Activated CD8-positive, alpha-beta memory T cell treated with anti-CD3 and anti-CD28 coated beads for 4 hours (primary cell): ENCODE results near the gene BRSK2.

Experiments used
- DNase-seq, 2 donors: peaks; one replicate each; pipeline ENCODE4 v3.0.0-alpha.2; 2020; ENCODE audit warnings: low read depth in 2 of 2

The BRSK2 gene

DNA sequence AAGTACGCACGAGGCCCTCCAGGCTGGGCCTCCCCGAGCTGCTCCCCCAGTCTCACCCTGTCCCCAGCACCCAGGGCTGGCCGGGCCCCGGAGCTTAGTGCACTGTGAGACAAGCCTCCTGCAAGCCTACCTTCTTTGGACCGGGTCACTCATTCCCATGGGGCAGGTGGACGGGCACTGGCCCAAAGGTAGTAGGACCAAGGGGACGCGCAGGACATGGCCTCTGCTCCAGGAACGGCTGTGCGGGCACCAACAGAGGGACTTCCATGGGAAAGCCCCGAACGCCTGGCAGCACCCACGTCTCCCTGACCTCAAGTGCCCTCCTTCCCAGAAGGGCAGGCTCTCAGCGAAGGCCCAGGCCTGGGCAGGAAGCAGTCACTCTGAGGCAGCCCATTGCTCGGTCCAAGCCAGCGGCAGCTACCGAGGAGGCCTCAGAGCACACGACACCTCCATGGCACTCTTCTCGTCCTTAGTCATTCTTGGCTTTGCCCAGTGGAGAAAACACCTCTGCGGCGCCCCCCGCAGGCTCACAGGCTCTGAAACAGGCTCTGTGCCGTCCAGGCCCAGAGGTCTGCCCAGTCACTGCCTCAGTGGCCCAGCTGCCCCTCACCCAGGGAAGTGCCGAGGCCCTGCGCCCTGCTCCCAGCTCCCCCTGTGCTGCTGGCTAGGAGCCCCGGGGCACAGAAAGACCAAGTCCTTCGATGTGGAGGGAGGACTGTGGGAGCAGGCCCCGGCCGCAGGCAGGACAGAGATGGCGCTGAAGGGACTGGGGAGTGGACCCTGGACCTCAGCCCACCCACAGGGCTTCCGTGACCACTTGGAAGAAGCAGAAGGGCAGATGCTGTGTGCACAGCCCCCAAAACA is 93.1 kb downstream of the BRSK2 start:
- DNase-seq: no peak

DNA sequence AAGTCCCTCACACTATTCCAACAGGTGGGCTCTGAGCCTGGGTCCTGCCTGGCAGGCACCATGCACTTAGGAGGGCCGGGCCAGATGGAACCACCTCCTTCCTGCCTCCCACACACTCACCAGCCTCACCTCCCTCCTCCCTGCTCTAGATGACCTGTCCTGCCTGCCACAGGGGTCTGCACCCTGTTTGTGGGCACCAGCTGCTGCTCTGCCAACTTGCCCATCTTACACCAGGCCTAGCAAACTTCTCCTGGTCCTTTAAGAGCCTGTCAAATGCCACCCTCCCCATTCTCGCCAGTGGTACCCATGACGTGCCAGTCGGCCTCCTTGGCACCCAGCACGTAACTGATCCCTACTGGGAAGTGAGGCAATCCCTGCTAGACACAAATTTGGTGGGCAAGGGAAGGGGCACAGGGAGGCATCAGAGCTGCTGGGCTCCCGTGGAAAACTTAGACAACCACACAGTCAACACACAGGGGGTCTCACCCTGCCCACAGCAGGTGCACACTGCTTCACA is 93.8 kb downstream of the BRSK2 start:
- no peak for DNase-seq

DNA sequence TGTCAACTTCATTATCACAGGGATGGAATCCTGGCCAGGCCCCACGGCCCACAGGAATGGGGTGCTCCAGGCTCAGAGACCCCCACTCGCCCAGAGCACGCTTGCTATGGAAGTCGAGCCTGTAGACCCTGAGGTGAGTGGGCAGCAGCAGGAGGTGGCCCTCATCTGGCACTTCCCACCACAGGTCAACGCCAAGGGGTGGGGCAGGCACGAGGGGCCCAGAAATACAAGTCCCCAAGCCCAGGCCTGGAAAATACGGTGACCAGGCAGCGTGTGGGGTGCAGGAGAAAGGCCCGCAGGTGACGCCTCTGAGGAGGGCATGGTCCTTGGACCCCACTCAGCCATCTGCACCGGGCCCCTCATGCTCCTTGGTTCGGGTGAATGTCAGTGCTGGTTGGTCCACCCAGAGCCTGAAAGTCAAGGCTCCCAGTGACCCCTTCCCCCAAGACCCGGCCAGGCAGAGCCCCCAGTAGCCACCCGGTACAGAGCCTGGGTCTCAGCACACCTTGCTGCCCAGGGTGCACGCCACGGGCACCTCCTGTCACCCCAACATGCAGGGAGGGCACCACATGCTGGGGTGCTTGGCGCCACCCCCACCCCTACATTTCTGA is 94.4 kb downstream of the BRSK2 start:
- no peak for DNase-seq

DNA sequence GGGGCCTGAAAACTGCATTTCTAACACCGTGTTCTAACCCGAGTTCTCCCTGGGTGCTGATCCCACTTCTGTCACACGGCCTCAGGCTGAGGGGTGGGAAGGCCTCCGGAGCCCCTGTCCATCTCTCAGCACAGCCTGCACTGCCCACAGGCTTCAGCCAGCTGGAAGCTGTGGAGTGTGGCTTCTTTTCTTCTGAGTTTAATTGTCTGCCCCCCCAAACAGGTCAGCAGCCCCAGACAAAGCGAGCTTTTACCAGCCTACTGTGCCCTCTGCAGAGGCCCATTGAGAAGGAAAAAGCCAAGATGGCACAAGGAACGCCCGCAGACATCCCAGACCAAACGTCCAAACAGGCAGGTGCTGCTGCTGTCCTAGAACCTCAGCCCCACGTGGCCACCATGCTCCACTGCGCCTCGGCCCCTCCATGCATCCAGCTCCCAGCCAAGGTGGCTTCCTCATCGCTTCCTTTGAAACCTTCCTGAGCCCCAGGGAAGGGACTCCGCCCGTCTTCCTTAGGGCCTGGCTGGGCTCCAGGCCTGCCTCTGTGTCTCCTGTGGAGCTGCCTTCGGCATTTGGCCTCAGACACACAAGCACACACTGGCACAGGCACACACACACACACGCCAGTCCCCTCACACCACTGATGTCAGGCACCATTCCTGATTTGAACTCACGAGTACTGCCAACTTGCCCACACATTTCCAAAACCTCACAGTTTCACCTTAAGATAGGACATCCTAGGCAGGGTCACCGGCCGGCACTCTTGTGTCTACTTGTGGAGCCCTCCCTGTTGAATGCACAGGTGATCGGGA is 95.2 kb downstream of the BRSK2 start:
- no peak for DNase-seq

DNA sequence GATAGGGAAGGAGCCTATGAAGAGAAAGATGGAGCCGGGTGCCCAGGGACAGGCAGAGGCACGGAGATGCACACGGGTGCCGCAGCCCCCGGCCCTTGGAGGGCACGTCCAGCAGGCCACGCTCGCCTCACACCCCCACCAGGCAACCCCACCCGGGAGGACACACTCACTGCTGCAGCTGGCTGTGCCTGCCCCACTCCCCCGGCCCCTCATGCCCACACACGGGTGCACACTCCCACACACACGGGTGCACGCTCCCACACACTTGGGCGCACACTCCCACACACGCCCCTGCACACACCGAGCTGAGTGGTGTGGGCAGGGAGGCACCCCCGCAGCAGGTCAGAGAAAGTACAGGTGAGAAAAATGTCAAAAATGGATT is 95.8 kb downstream of the BRSK2 start:
- DNase-seq: no peak

DNA sequence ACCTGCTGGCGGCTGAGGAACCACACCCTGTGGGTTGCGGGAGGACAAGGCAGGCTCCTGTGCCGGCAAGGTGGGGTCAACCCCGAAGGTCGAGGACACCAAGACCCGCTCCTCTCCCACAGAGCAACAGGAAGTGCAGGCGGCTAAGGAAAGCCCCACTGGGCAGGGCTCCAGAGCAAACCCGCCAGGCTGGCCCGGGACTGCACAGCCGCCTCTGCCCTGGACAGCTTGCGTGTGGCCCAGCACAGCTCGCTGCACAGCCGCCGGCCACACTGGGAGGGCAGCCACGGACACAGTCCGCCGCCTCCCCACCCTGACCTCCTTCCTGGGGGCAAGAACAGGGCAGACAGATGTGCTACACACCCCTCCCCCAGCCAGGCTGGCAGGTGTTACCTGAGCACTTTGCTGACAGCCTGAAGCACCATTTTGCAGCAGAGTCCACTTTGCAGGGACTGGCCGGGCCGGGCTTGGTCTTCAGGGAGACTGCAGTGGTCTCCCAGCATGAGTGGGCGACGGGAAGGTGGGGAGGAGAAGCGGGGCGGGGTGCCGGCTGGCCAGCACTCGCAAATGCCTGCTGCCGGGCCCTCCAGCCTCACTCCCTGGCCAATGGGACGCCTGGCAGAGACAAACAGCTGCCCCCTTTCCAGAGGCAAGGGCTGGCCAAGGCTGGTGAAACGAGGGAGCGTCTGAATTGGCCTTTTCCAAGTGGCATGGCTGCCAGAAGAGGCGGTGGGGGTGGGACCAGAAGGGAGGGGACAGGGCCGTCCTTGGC is 96.5 kb downstream of the BRSK2 start, which contains the start of gene MOB2:
MOB2 (minus strand) TSS at position 726 of the 772 bp plus-strand sequence; CDS start at position 503, 223 bp downstream.
- DNase-seq: no peak

DNA sequence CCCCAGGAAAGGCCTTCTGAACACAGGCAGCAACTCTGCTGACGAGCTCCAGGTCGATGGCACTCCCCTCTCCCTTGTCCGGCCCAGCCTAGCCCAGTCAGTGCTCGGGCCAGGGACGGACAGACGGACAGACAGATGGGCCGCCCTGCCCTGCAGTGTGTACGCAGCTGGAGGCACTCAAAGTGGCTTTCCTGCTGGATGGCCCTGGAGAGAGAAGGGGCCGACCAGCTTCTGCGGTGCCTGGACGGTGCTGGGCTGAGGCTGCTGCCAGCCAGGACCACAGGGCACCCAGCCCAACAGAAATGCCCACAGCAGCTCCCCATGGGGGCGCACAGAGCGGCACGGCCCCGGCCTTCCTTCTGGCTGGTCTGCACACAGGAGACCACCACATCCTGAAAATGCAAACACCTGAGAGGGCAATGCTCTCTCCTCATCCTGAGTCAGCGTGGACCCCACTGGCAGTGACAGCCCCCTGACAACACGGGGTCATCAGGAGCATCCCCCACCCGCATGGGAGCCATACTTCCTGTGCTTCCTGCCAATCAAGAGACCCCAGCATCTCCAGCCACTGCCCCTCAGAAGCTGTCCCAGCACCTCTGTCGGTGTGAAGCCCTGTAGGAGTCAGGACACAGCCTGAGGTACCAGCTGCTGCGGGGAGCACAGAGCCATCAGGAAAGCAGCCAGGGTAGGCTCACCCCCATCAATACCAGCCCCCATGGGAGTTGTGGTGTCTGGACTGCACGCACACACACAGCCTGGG is 97.5 kb downstream of the BRSK2 start:
- no peak for DNase-seq

DNA sequence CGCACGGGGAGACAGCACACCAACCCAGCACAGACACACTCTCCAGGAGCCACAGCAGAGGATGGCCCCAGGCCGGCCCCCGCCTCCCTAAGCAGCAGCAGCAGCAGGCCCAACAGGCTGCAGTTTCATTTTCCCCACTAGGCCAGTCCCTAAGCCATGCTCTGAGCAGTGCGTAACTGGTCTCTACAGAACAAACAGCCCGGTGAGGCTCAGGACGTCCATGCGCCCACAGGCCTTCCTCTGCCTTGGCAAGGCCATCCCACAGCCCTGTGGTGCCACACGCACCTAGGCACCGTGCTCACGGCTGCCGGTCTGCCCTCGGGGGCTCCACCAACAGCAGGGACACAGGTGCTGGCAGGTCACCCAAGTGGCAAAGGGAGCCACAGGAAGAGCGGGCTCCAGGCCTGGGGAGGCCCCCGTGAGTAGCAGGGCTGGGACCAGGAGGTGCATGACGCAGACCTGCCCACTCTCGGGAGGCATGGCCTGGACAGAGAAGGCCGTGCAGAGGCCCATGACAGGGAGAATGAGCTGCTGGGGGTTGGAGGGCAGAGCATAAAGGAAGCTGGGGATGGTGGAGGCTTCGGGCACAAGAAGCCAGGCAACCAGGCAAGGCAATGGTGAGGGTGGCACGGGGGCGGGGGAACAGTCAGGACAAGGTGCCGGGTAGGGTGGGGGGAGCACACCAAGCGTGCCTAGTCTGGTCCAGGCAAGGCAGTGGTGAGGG is 98.3 kb downstream of the BRSK2 start:
- DNase-seq: no peak

DNA sequence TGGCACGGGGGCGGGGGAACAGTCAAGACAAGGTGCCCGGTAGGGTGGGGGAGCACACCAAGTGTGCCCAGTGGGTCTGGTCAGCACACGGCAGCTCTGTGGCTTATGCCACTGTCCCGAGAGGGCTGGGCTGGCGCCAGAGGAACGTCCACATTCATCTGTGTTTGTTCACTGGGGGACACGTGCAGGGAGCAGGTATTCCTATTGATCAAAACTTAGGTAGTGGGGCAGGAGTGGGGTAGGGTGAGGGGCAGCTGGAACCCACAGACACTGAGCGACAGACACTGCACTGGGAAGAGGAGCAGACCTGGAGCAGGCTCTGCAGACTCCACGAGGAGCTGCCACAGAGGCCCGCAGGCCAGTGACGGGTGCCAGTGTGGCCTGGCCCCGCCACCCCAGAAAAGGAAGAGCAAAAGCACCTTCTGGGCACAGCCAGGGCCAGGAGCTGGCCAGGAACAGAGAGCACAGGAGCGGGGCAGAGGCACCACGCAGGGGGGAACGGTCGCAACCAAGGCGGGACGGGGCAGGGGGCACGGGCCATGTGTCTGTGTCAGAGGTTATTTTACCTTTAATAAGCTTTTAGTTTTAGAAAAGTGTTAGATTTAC is 98.9 kb downstream of the BRSK2 start:
- DNase-seq: no peak

DNA sequence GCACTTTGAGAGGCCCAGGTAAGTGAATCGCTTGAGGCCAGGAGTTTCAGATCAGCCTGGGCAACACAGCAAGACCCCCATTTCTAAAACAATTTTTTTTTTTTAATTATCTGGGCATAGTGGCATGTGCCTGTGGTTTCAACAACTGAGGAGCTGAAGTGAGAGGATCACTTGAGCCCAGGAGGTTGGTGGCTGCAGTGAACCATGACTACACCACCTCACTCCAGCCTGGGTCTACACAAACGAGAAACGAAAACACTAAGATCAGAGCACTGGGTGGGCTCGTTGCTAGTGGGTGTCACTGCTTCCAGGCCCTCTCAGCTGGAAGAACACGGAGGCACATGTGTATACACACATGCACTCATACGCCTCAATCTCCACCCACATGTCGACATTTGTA is 100.9 kb downstream of the BRSK2 start:
- DNase-seq: no peak

DNA sequence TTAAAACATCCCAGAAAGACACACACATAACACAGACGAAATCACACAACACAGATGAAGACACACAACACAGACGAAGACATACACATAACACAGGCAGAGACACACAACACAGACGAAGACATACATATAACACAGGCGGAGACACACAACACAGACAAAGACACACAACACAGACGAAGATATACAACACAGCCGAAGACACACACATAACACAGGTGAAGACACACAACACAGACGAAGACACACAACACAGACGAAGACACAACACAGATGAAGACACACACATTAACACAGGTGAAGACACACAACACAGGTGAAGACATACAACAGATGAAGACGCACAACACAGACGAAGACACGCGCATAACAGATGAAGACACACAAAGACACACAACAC is 101.6 kb downstream of the BRSK2 start:
- no peak for DNase-seq

DNA sequence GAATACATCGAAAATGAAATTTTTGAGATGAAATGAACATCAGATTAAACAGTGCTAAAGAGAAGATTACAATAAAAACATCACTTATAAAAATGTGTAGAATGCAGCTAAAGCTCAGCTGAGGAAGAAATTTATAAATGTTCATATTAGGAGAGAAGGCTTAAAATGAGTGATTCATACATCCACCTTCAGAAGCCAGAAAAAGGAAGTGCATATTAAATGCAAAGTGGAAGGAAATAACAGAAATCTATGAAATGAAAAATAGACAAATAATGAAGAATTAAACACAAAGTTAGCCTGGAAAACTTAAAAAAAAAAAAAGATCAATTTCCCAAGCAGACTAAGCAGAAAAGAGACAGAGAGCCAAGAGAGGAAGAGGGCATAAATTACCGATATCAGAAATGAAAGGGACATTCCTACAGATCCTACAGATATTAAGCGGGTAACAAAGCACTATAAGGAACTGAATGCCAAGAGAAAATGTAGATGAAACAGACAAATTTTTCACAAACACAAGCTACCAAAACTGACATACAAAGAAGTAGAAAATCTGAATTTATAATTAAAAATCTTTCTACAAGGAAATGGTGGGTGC is 104.0 kb downstream of the BRSK2 start:
- DNase-seq: no peak

DNA sequence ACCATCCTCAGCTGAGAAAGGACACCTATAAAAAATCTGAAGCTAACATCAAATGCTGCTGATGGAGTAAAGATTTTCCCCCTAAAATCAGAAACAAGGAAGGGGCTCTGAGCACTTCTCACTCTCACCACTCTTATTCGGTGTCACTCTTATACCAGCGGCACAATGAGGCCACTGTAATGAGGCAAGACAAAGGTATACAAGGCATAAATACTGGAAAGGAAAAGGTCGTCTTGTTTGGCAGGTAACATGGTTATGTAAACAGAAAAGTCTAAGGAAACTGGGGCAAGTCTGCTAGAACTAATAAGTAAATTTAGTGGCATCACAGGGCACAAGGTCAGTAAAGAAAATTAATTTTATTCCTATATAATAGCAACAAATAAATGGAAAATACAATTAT is 104.9 kb downstream of the BRSK2 start:
- no peak for DNase-seq

DNA sequence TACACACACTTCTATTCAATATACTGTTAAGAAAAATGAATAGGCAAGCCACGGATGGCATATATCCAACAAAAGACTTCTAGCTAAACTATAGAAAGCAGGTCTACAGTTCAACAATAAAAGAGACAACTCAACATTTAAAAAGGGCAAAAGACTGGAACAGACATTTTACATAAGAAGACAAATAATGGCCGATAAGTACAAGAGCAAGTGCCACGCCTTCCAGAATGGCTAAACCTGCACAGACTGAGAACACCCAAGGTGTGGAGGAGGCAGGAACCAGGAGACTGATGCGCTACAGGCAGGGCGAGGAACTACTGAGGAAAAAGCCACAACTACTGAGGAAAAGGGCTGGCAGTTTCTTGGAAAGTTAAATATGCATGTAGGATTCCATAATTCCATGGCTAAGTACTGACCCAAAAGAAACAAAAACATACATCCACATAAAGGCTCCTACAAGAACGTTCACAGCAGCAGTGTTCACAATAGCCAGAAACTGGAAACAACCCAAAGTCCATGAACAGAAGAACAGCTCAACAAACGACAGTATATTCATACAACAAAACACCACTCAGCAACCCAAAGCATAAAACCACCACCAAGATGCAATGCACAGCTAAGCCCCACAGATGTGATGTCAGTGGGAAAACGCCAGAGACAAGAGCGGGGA is 106.5 kb downstream of the BRSK2 start:
- DNase-seq: no peak

DNA sequence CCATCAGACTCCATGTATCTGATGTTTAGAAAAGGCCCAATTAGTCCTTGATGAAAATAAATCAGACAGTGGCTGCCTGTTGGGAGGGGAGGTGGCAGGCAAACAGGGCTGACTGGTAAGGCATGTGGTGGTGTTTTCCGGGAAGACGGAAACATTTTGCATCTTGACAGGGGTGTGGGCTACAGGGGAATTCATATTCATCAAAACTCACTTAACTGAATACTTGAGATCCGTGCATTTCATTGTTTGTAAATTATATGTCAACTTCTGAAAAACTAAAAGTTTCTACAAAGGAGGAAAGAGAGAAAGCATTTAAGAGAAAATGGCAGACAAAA is 107.0 kb downstream of the BRSK2 start:
- DNase-seq: no peak

DNA sequence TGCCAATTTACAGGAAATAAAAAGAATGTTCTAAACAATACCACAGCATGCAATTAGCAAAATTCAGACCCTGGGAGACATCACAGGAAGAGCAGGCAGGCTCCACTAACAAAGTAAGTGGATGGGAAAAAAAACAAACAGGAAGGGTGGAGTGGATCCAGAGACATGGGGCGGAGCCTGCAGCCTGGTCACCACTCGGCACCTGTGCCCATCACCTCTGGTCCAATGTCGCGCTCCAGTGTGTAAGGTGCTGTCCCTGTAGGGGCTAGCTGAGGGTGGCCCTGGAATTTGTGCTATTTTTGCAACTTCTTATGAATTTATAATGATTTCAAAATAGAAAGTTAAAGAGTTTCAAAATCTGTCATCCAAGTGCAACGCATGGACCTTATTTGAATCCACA is 107.9 kb downstream of the BRSK2 start:
- no peak for DNase-seq

DNA sequence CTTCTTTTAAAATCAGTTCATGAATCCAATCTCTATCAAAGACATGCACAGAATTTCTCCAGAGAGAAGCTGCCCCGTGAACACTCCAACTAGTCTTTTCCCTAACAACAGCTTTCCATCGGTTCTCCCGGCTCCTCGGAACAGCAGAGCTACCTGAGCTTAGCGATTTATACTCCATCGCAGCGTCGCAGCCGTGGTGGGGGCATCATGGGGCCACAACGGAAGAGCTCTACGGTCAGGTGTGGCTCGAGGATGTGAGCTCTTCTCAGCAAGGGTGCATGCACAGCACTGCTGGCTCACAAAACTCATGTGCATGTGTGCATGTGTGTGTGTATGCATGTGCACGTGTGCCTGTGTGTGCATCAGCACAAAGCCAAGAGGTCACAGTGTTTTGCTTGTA is 108.5 kb downstream of the BRSK2 start:
- no peak for DNase-seq

DNA sequence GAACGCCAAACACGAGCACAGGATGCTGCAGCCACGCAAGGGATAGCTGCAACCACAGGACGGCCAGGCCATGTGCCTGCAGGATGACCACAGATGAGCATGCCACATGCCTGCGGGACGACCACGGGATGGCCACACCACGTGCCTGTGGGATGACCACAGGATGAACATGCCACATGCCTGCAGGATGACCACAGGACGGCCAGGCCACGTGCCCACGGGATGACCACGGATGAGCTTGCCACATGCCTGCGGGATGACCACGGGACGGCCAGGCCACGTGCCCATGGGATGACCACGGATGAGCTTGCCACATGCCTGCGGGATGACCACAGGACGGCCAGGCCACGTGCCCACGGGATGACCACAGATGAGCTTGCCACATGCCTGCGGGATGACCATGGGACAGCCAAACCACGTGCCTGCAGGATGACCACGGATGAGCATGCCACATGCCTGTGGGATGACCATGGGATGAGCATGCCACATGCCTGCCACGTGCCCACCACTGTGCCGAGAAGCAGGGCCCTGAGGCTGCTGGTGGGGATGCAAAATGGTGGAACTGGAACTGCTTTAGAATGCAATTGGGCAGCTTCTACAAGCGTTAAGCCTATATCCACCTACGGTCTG is 109.6 kb downstream of the BRSK2 start:
- DNase-seq: no peak
